SK-N-MC (cell line): Measurements from ENCODE around the gene UTY.

ENCODE experiments used
- EZH2 ChIP-seq: fragments of 200-600 bp; sonication (generic); IDR thresholded peaks from one replicate; pipeline ENCODE4 v1.6.1; 2017; ENCODE audit warnings: antibody characterized with exemption
- POLR2AphosphoS5 ChIP-seq: IDR thresholded peaks from 2 replicates; pipeline ENCODE4 v1.6.1; 2012; ENCODE audit warnings: mild to moderate bottlenecking, low read depth, low read length, borderline replicate concordance

DNA sequence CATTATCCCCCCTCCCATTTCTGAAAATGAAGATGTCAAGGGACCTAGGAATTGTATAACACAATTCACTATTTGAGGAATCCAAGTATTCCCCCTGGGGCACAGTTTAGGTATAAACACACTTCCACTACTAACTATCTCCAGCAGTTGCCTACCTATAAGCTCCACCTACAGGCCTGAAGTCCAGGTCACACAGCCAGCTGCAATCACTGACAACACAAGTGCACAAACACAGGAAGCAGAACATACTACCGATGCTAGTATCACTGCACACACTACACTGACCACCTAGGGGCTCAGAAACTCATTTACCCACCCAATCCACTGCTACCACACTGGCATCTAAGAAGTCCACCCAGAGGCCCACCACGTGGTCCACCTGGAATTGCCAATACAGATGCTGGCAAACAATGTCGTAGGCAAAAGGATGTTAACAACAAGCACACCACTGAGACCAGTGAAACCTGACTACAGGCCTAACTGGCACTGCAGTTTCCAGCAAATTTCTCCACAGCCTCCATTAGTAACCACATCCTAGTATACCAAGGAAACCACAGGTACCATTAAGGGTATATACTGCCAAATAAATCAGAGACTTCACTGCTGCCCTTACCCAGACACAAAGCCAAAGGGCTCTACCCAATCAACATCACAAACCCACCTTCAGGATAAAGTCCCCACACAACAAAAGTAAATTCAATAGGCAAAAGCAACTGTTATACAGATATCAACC, 47.4 kb downstream of the UTY start:
- no peak for TF ChIP-seq POLR2AphosphoS5
- no peak for TF ChIP-seq EZH2
